Measurements from ENCODE around the gene STRAP. TPM values are rescaled to one million over a fixed set of nuclear protein-coding genes. Genes with fewer than 3 reads are reported as not detected.

Gene STRAP
- total and polyA plus RNA-seq, 2 of the 13 experiments (the other 11 are each of a cell fraction or from before 2014, with no cell fraction given), result 66.9 to 118 TPM

GRCh38 chr12:15882118-15882971 is at the start of gene STRAP (continued):
- TF ChIP-seq ZSCAN22 (CRISPR knock-in tag; IDR thresholded peaks at IDR 0.05), result peak; percentile 40; the same call in 1 of the 2 replicates
- TF ChIP-seq, protein P1, sequence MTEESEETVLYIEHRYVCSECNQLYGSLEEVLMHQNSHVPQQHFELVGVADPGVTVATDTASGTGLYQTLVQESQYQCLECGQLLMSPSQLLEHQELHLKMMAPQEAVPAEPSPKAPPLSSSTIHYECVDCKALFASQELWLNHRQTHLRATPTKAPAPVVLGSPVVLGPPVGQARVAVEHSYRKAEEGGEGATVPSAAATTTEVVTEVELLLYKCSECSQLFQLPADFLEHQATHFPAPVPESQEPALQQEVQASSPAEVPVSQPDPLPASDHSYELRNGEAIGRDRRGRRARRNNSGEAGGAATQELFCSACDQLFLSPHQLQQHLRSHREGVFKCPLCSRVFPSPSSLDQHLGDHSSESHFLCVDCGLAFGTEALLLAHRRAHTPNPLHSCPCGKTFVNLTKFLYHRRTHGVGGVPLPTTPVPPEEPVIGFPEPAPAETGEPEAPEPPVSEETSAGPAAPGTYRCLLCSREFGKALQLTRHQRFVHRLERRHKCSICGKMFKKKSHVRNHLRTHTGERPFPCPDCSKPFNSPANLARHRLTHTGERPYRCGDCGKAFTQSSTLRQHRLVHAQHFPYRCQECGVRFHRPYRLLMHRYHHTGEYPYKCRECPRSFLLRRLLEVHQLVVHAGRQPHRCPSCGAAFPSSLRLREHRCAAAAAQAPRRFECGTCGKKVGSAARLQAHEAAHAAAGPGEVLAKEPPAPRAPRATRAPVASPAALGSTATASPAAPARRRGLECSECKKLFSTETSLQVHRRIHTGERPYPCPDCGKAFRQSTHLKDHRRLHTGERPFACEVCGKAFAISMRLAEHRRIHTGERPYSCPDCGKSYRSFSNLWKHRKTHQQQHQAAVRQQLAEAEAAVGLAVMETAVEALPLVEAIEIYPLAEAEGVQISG (CRISPR knock-in tag; IDR thresholded peaks at IDR 0.05), result peak; percentile 99
- no peak for TF ChIP-seq GTF2F1 (IDR thresholded peaks at IDR 0.05; ENCODE audit: low read length)
- TF ChIP-seq ZNF83 (CRISPR knock-in tag; IDR thresholded peaks at IDR 0.05; ENCODE audit: borderline replicate concordance), result no peak
- TF ChIP-seq ZIK1 (CRISPR knock-in tag; IDR thresholded peaks at IDR 0.05; ENCODE audit: borderline replicate concordance, low read depth), result 0 out of 2 replicates have a peak, but pooled peaks have one; percentile 21
- TF ChIP-seq ZNF746 (CRISPR knock-in tag; IDR thresholded peaks at IDR 0.05), result peak; percentile 19; the same call in 1 of the 2 replicates
- TF ChIP-seq NONO (IDR thresholded peaks at IDR 0.05), result no peak
- peak; percentile 89 for TF ChIP-seq NONO (CRISPR knock-in tag; conservative IDR thresholded peaks at IDR 0.05)
- TF ChIP-seq ZNF468 (CRISPR knock-in tag; IDR thresholded peaks at IDR 0.05), result peak; percentile 74; the same call in 1 of the 2 replicates
- TF ChIP-seq NFATC3 (CRISPR knock-in tag; IDR thresholded peaks at IDR 0.05), result no peak
- TF ChIP-seq CHD4 (IDR thresholded peaks at IDR 0.05; ENCODE audit: borderline replicate concordance, low read length), result no peak
- no peak; the same call in 1 of the 2 replicates for TF ChIP-seq ZBTB42 (CRISPR knock-in tag; IDR thresholded peaks at IDR 0.05)
- no peak for TF ChIP-seq REL (CRISPR knock-in tag; conservative IDR thresholded peaks at IDR 0.05)
- peak; percentile 90 for TF ChIP-seq PHF8 (CRISPR knock-in tag; IDR thresholded peaks at IDR 0.05)
- TF ChIP-seq SNAI1 (CRISPR knock-in tag; IDR thresholded peaks at IDR 0.05; ENCODE audit: borderline replicate concordance), result no peak
- peak; percentile 14; the same call in 1 of the 2 replicates for TF ChIP-seq ZNF264 (CRISPR knock-in tag; IDR thresholded peaks at IDR 0.05)
- no peak for TF ChIP-seq ATM (IDR thresholded peaks at IDR 0.05; ENCODE audit: borderline replicate concordance)
- peak; percentile 44; the same call in 1 of the 2 replicates for TF ChIP-seq HOMEZ (CRISPR knock-in tag; IDR thresholded peaks at IDR 0.05; ENCODE audit: low read depth)
- TF ChIP-seq CREB1 (IDR thresholded peaks at IDR 0.05), result peak; percentile 98
- peak; percentile 98 for TF ChIP-seq CREB1 (CRISPR knock-in tag; IDR thresholded peaks at IDR 0.05)
- TF ChIP-seq NR2F2 (IDR thresholded peaks at IDR 0.05; ENCODE audit: borderline replicate concordance, low read depth), result no peak; the same call in 1 of the 2 replicates
- TF ChIP-seq POLR2AphosphoS5 (IDR thresholded peaks at IDR 0.05; ENCODE audit: low read depth, low read length), result peak; percentile 94
- no peak; the same call in 1 of the 2 replicates for TF ChIP-seq ZSCAN31 (CRISPR knock-in tag; IDR thresholded peaks at IDR 0.05; ENCODE audit: low read depth)
- TF ChIP-seq AGO2 (optimal IDR thresholded peaks at IDR 0.05; ENCODE audit: low read depth, low read length), result peak; percentile 25
- TF ChIP-seq, protein P2, sequence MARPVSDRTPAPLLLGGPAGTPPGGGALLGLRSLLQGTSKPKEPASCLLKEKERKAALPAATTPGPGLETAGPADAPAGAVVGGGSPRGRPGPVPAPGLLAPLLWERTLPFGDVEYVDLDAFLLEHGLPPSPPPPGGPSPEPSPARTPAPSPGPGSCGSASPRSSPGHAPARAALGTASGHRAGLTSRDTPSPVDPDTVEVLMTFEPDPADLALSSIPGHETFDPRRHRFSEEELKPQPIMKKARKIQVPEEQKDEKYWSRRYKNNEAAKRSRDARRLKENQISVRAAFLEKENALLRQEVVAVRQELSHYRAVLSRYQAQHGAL (CRISPR knock-in tag; IDR thresholded peaks at IDR 0.05; ENCODE audit: not compliant biosample characterization), result no peak

All from HepG2 (cell line).